ENCODE data around the gene RPS17.

The RPS17 gene

DNA sequence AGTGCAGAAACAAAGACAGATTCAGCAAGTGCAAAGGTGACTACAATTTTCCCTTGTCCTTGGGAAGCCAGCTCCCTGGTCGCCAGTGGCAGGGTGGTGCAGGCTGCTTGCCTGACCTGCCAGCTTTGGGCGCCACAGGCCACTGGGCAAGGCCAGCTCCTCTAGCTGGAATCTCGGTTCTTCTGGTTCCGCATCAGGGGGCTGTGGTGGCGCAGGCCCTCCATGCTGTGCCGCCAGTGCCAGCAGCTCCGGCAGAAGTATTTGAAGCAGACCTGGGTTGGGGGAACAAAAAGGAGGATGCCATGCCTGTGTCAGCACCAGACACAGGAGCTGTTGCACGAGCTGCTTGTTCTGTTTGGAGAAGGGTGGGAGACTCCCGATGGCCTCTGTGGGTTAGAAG is 4.2 kb upstream of the RPS17 start:
- TF ChIP-seq, protein P1, sequence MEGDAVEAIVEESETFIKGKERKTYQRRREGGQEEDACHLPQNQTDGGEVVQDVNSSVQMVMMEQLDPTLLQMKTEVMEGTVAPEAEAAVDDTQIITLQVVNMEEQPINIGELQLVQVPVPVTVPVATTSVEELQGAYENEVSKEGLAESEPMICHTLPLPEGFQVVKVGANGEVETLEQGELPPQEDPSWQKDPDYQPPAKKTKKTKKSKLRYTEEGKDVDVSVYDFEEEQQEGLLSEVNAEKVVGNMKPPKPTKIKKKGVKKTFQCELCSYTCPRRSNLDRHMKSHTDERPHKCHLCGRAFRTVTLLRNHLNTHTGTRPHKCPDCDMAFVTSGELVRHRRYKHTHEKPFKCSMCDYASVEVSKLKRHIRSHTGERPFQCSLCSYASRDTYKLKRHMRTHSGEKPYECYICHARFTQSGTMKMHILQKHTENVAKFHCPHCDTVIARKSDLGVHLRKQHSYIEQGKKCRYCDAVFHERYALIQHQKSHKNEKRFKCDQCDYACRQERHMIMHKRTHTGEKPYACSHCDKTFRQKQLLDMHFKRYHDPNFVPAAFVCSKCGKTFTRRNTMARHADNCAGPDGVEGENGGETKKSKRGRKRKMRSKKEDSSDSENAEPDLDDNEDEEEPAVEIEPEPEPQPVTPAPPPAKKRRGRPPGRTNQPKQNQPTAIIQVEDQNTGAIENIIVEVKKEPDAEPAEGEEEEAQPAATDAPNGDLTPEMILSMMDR (IDR thresholded peaks at IDR 0.05; ENCODE audit: control extremely low read depth, extremely low read depth, low read depth, missing control alignments), result no peak
- CTCF ChIA-PET, result interaction anchor here (2.5 to 6.2 kb wide), 2 partner anchors 9 to 14 kb away, joined by 9 to 76 read pairs; no protein-coding TSS in a partner anchor
- DNase-seq (ENCODE audit: extremely low spot score), result no peak
- POLR2A ChIA-PET, result interaction anchor here (0.6 kb wide), 1 partner anchor 9 kb away, joined by 3 read pairs; no protein-coding TSS in a partner anchor

DNA sequence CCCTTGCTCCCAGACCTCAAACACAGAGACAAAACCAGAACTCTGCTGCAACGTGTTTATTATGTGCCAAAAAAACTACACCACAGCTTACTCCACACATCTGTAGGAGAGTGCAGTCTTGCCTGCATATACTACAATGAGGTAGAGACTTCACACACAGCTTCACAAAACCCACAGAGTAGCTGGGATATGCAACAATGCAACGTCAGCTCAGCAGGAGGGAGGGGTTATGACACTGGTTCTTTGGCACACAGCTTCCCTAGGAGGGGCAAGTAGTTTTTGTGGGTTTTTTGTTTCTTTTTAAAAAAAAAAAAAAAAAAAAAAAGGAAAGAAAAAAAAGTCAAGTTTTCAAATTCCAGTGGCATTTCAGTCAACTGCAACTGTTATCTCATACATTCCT is 2.9 kb upstream of the RPS17 start:
- TF ChIP-seq, protein P1 (IDR thresholded peaks at IDR 0.05; ENCODE audit: control extremely low read depth, extremely low read depth, low read depth, missing control alignments), result no peak
- POLR2A ChIA-PET, result no interaction called here
- DNase-seq (ENCODE audit: extremely low spot score), result no peak
- CTCF ChIA-PET, result interaction anchor here (1.1 to 6.2 kb wide), 3 partner anchors 10 to 457 kb away, joined by 3 to 76 read pairs (median 9); no protein-coding TSS in a partner anchor

DNA sequence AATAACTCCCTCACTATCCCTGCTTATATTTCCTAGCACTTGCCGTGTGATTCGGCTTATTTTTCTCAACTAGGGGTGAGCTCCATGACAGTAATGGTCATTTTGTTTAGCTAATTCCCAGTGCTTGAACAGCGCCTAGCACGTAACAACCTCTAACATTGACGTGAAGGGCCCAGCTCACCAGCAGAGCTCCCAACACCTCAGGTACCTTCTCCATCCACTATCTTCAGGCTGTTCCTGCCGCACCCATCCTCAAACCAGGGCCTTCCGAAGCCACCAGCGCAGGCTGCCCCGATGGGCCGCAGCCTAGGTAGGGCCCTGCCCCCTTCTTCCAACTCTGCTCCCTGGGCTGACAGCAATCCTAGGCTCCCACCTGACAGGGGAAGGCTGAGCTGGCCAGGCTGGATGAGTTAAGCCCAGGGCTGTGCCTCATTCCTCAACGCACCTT is 751 bp upstream of the RPS17 start:
- DNase-seq (ENCODE audit: extremely low spot score), result no peak
- TF ChIP-seq, protein P1 (IDR thresholded peaks at IDR 0.05; ENCODE audit: control extremely low read depth, extremely low read depth, low read depth, missing control alignments), result no peak
- CTCF ChIA-PET, result interaction anchor here (0.9 to 6.2 kb wide), 9 partner anchors 10 to 470 kb away, joined by 3 to 76 read pairs (median 5); no protein-coding TSS in a partner anchor
- POLR2A ChIA-PET, result interaction anchor here (0.6 to 1.4 kb wide), 6 partner anchors 10 to 526 kb away, joined by 3 to 16 read pairs (median 4); partner anchors contain the start of genes BTBD1, EFL1, RAMAC and SAXO2

DNA sequence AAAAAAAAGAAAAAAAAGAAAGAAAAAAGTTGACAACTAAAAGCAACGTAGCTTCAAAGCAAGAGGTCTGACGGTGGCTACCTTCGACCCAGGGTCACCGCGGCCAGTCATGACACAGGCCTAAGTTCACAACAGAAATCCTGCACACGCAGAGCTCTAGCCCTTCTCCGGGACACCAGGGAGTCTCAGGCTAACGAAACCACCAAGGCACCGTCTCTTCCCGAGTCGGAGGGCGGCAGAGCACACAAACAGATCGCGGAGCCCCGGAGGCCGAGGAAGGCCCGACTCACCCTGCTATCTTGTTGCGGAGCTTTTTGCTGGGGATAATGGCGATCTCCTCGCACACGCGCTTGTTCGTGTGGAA is 584 bp downstream of the RPS17 start:
- CTCF ChIA-PET, result interaction anchor here (0.8 to 6.2 kb wide), 9 partner anchors 9 to 463 kb away, joined by 3 to 76 read pairs (median 6); partner anchors contain the start of gene RAMAC
- TF ChIP-seq, protein P1 (IDR thresholded peaks at IDR 0.05; ENCODE audit: control extremely low read depth, extremely low read depth, low read depth, missing control alignments), result no peak
- POLR2A ChIA-PET, result interaction anchor here (1.0 to 1.4 kb wide), 4 partner anchors 8 to 528 kb away, joined by 3 to 16 read pairs (median 4); partner anchors contain the start of genes BTBD1, EFL1 and SAXO2
- no peak for DNase-seq (ENCODE audit: extremely low spot score)

DNA sequence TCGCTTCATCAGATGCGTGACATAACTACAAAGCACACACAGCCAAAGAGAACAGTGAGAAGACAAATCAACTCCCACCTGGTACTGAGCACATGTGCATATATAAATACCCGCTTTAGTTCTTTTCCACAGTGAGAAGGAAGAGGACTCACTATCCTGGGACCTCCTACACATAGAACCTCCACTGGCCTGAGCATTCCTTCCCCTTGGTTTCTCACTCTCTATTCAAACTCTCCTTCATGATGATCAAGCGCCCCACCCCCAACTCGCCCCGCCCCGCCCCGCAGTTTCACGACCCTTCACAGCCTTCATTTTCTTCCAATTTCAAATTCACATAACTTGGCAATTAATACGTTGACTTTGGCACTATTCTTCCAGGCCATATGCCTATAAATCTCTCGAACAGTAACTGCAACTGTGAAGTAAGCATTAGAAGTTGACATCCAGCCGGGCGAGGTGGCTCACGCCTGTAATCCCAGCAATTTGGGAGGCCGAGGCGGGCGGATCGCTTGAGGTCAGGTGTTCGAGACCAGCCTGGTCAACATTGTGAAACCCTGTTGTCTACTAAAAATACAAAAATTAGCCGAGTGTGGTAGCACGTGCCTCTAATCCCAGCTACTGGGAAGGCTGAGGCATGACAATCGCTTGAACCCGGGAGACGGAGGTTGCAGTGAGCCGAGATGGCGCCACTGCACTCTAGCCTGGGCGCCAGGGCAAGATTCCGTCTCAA is 1.1 kb downstream of the RPS17 start:
- no peak for DNase-seq (ENCODE audit: extremely low spot score)
- ChIA-PET CTCF (interaction anchor here (0.6 to 6.2 kb wide), 9 partner anchors 9 to 461 kb away, joined by 3 to 76 read pairs (median 4); partner anchors contain the start of gene RAMAC), POLR2A (interaction anchor here (0.6 kb wide), 1 partner anchor 1159 kb away, joined by 3 read pairs; no protein-coding TSS in a partner anchor)
- TF ChIP-seq, protein P1 (IDR thresholded peaks at IDR 0.05; ENCODE audit: control extremely low read depth, extremely low read depth, low read depth, missing control alignments), result no peak

DNA sequence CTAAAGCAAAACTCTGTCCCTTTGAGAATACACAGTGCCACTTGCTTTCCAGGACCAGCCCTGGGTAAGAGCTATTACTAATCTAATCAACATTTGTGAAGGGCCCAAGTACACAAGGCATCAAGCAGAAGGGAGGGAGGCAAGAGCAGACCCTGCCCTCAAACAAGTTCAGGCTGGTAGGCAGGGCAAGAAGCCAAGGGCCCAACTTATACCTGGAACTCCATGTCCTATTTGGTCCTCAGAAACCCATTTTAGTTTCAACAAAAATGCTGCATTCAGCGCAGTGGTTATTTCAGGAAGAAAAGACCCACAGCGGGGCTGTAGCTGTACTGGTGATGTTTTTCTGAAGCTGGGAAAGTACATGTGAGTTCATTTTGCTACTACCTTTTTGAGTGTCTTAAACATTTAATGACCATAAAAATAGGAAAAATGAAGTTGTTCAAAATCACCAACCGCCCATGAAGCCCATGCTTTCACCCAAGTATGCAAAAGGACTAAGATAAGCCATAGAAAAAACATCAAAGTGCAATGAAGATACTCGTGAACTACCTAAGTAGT is 2.8 kb downstream of the RPS17 start:
- no peak for DNase-seq (ENCODE audit: extremely low spot score)
- ChIA-PET CTCF (interaction anchor here (0.6 to 3.7 kb wide), 4 partner anchors 10 to 473 kb away, joined by 3 to 14 read pairs (median 4); no protein-coding TSS in a partner anchor), POLR2A (interaction anchor here (1.1 kb wide), 1 partner anchor 9 kb away, joined by 7 read pairs; no protein-coding TSS in a partner anchor)
- TF ChIP-seq, protein P1 (IDR thresholded peaks at IDR 0.05; ENCODE audit: control extremely low read depth, extremely low read depth, low read depth, missing control alignments), result no peak

Measured in GM10248 (cell line).